Osteocyte (in vitro differentiated cells): ENCODE measurements around the gene TMIGD3. TPM values are rescaled to one million over a fixed set of nuclear protein-coding genes. Genes with fewer than 3 reads are reported as not detected.
A peak's percentile ranks its signal among the peaks of the same experiment; 100 is the strongest.

Experiments
- DNase-seq: peaks from one replicate; pipeline ENCODE4 v3.0.0; 2021; ENCODE audit warnings: mixed read lengths; ENCODE audit not compliant: unreplicated experiment; ENCODE audit errors: extremely low spot score
- H3K27ac Mint-ChIP-seq: one replicate; pipeline ENCODE4 v1.8.0; 2021; ENCODE audit warnings: mild to moderate bottlenecking, mixed read lengths; ENCODE audit not compliant: unreplicated experiment
- H3K27me3 Mint-ChIP-seq: one replicate; pipeline ENCODE4 v1.8.0; 2021; ENCODE audit warnings: mixed read lengths; ENCODE audit not compliant: unreplicated experiment
- H3K36me3 Mint-ChIP-seq: one replicate; pipeline ENCODE4 v1.8.0; 2021; ENCODE audit warnings: mixed read lengths; ENCODE audit not compliant: unreplicated experiment
- H3K4me1 Mint-ChIP-seq: one replicate; pipeline ENCODE4 v1.8.0; 2021; ENCODE audit warnings: mixed read lengths; ENCODE audit not compliant: unreplicated experiment
- H3K4me3 Mint-ChIP-seq: one replicate; pipeline ENCODE4 v1.8.0; 2021; ENCODE audit warnings: mild to moderate bottlenecking, moderate library complexity, mixed read lengths; ENCODE audit not compliant: unreplicated experiment
- H3K9me3 Mint-ChIP-seq: one replicate; pipeline ENCODE4 v1.8.0; 2021; ENCODE audit warnings: mixed read lengths; ENCODE audit not compliant: unreplicated experiment
- CTCF ChIP-seq: fragments of 200-600 bp; sonication (generic); IDR thresholded peaks from 2 replicates; pipeline ENCODE4 v1.5.0; 2021; ENCODE audit warnings: antibody characterized with exemption, mild to moderate bottlenecking, moderate library complexity
- total RNA-seq: library from RNA; stranded (reverse); gene quantifications from 2 replicates; pipeline ENCODE4 v1.2.1, GENCODE V29; 2021

Gene TMIGD3
- total RNA-seq, 1 donor from 2014 or later, result not detected

- Mint-ChIP-seq H3K9me3 (no peaks in the 10 kb centered on the region), H3K27ac (no peak overlapping the region)
- DNase-seq, result no peak
Observed at GRCh38 chr1:111483166-111483565, 20.3 kb downstream of the TMIGD3 start.

GRCh38 chr1:111481387-111482221, 21.8 kb downstream of the TMIGD3 start:
- H3K27ac Mint-ChIP-seq, result no peak overlapping the region
- peak; percentile 75 for TF ChIP-seq CTCF
- no peak for DNase-seq
- H3K4me1 Mint-ChIP-seq, result peaks cover 12% of the 10 kb centered on the region
- H3K27me3 Mint-ChIP-seq, result no peaks in the 10 kb centered on the region
- no peaks in the 10 kb centered on the region for H3K9me3 Mint-ChIP-seq
- H3K36me3 Mint-ChIP-seq, result peaks cover 5% of the 10 kb centered on the region
- H3K4me3 Mint-ChIP-seq, result no peak overlapping the region

More at GRCh38 chr1:111483166-111483565, 20.3 kb downstream of the TMIGD3 start:
- H3K36me3 Mint-ChIP-seq, result peaks cover under 1% of the 10 kb centered on the region
- peaks cover 12% of the 10 kb centered on the region for H3K4me1 Mint-ChIP-seq
- no peak overlapping the region for H3K4me3 Mint-ChIP-seq
- no peak for TF ChIP-seq CTCF
- peaks cover under 1% of the 10 kb centered on the region for H3K27me3 Mint-ChIP-seq

GRCh38 chr1:111480674-111481073, 22.8 kb downstream of the TMIGD3 start:
- no peak overlapping the region for H3K4me3 Mint-ChIP-seq
- no peak overlapping the region for H3K27ac Mint-ChIP-seq
- no peaks in the 10 kb centered on the region for H3K27me3 Mint-ChIP-seq
- no peaks in the 10 kb centered on the region for H3K9me3 Mint-ChIP-seq
- no peak for TF ChIP-seq CTCF
- H3K36me3 Mint-ChIP-seq, result peaks cover 5% of the 10 kb centered on the region
- H3K4me1 Mint-ChIP-seq, result peaks cover 12% of the 10 kb centered on the region
- DNase-seq, result no peak

- peaks cover 10% of the 10 kb centered on the region for H3K4me1 Mint-ChIP-seq
- TF ChIP-seq CTCF, result no peak
- H3K9me3 Mint-ChIP-seq, result no peaks in the 10 kb centered on the region
- no peak for DNase-seq
- peaks cover 9% of the 10 kb centered on the region for H3K36me3 Mint-ChIP-seq
- no peak overlapping the region for H3K27ac Mint-ChIP-seq
- no peak overlapping the region for H3K4me3 Mint-ChIP-seq
- H3K27me3 Mint-ChIP-seq, result no peaks in the 10 kb centered on the region
Observed at GRCh38 chr1:111476761-111477309, 26.6 kb downstream of the TMIGD3 start.

GRCh38 chr1:111476214-111476613, 27.2 kb downstream of the TMIGD3 start:
- no peak overlapping the region for H3K4me3 Mint-ChIP-seq
- no peaks in the 10 kb centered on the region for H3K9me3 Mint-ChIP-seq
- H3K27ac Mint-ChIP-seq, result no peak overlapping the region
- peaks cover 10% of the 10 kb centered on the region for H3K4me1 Mint-ChIP-seq
- no peak for TF ChIP-seq CTCF
- no peak for DNase-seq
- no peaks in the 10 kb centered on the region for H3K27me3 Mint-ChIP-seq
- H3K36me3 Mint-ChIP-seq, result peaks cover 9% of the 10 kb centered on the region
